Parathyroid adenoma (tissue), 2 donors: ENCODE measurements around the gene NEDD4L.
"Not testable (repeated sequence)": the region's sequence is repeated elsewhere in the genome, so short reads cannot be mapped to it uniquely, and the experiment has no call there.

ENCODE experiments used
- H2AFZ ChIP-seq: fragments of 300-600 bp; sonication (generic); one replicate; pipeline ENCODE4 v1.7.0; 2017; ENCODE audit warnings: antibody characterized with exemption, mild to moderate bottlenecking
- H3K27ac ChIP-seq: fragments of 300-600 bp; sonication (generic); one replicate; pipeline ENCODE4 v1.7.0; 2017
- H3K27me3 ChIP-seq: fragments of 300-600 bp; sonication (generic); one replicate; pipeline ENCODE4 v1.7.0; 2017; ENCODE audit warnings: low read length; ENCODE audit not compliant: control insufficient read depth, insufficient read depth
- H3K36me3 ChIP-seq: fragments of 300-600 bp; sonication (generic); one replicate; pipeline ENCODE4 v1.7.0; 2017; ENCODE audit warnings: low read length; ENCODE audit not compliant: control insufficient read depth, insufficient read depth
- H3K4me1 ChIP-seq: fragments of 300-600 bp; sonication (generic); one replicate; pipeline ENCODE4 v1.7.0; 2017; ENCODE audit warnings: control low read depth
- H3K4me2 ChIP-seq: fragments of 300-600 bp; sonication (generic); one replicate; pipeline ENCODE4 v1.7.0; 2017; ENCODE audit warnings: low read length
- H3K4me3 ChIP-seq: fragments of 300-600 bp; sonication (generic); one replicate; pipeline ENCODE4 v1.7.0; 2017; ENCODE audit warnings: low read depth, low read length
- H3K79me2 ChIP-seq: fragments of 300-600 bp; sonication (generic); one replicate; pipeline ENCODE4 v1.7.0; 2017; ENCODE audit warnings: control low read depth
- H3K9ac ChIP-seq: fragments of 300-600 bp; sonication (generic); one replicate; pipeline ENCODE4 v1.7.0; 2017; ENCODE audit warnings: mild to moderate bottlenecking
- H3K9me3 ChIP-seq: fragments of 300-600 bp; sonication (generic); one replicate; pipeline ENCODE4 v1.7.0; 2017; ENCODE audit warnings: low read length; ENCODE audit not compliant: control insufficient read depth
- TF ChIP-seq, protein P1 (sequence below): fragments of 300-600 bp; sonication (generic); IDR thresholded peaks from one replicate; pipeline ENCODE4 v1.7.0; 2017; ENCODE audit warnings: antibody characterized with exemption, mild to moderate bottlenecking
- donor health status: primary hyperparathyroidism.

The NEDD4L gene

DNA sequence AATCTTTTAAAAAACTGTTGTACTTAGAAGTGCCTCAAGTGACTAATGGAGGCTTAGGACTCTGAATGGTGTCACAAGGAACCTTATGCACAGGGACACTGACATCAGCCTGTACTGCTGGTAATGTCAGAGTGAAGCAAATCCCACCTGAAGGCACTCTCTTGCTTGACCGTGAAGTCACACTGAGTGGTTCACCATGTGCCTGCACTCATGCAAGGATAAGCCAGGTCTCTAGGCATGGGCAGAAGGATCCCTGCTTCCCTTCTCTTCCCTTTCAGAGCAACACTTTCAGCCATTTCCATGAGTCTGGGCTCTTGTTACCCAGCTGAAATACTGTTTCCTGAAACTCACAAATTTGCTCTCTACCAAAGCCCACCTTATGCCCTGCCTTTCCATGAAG is 123.0 kb downstream of the NEDD4L start:
- TF ChIP-seq, protein P1, sequence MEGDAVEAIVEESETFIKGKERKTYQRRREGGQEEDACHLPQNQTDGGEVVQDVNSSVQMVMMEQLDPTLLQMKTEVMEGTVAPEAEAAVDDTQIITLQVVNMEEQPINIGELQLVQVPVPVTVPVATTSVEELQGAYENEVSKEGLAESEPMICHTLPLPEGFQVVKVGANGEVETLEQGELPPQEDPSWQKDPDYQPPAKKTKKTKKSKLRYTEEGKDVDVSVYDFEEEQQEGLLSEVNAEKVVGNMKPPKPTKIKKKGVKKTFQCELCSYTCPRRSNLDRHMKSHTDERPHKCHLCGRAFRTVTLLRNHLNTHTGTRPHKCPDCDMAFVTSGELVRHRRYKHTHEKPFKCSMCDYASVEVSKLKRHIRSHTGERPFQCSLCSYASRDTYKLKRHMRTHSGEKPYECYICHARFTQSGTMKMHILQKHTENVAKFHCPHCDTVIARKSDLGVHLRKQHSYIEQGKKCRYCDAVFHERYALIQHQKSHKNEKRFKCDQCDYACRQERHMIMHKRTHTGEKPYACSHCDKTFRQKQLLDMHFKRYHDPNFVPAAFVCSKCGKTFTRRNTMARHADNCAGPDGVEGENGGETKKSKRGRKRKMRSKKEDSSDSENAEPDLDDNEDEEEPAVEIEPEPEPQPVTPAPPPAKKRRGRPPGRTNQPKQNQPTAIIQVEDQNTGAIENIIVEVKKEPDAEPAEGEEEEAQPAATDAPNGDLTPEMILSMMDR, result no peak
- Histone ChIP-seq H3K27ac (no peak overlapping the region), H3K36me3 (no peaks in the 10 kb centered on the region), H3K4me2 (no peak overlapping the region), H3K79me2 (peaks cover 7% of the 10 kb centered on the region), H3K4me3 (no peak overlapping the region), H3K9me3 (no peaks in the 10 kb centered on the region), H3K9ac (no peak overlapping the region), H2AFZ (no peak overlapping the region), H3K4me1 (no peaks in the 10 kb centered on the region), H3K27me3 (no peaks in the 10 kb centered on the region)

DNA sequence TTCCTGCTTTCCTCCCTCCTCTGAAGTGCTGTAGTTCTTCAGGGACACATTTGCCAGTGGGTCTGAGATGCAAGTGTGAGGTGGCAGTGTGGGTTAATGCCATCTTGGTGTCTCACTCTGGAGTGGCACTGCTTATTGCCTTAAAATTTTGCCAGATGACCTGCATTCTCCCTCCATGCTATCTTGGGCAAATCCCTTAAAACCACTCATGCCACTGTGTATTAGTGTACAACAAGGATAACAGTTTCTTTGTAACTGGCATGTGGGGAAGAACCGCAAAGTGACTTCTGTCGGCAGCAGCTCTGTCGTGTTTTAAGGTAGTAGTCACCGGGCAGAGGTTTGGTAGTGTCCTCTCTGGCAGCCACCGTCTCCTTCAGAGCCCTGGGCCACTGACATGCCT is 124.2 kb downstream of the NEDD4L start:
- Histone ChIP-seq H3K9me3 (no peaks in the 10 kb centered on the region), H3K9ac (no peak overlapping the region), H3K4me1 (no peaks in the 10 kb centered on the region), H3K79me2 (peaks cover 5% of the 10 kb centered on the region), H3K27me3 (no peaks in the 10 kb centered on the region), H3K4me3 (no peak overlapping the region), H3K27ac (no peak overlapping the region), H3K4me2 (no peak overlapping the region), H3K36me3 (no peaks in the 10 kb centered on the region), H2AFZ (no peak overlapping the region)
- TF ChIP-seq, protein P1, result no peak

DNA sequence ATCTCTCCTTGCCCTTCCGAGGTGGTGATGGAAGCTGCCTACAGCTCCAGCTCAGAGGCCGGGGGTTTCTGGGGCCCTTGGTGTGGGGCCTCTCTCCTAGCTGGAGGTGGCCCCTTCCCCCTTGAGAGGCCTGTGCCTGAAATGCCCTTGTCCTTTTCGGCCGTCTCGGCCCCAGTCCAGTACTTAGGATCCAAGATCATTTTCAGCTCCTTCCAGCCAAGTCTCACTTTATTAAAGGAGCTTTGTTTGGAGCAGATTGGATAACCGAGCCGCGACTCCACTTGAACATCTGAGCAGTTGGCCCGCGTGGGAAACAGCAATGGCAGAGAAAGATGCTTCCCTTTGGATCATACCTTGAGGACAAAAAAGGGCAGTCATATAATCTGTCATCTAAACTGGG is 125.0 kb downstream of the NEDD4L start:
- Histone ChIP-seq H3K36me3 (no peaks in the 10 kb centered on the region), H3K79me2 (peaks cover 5% of the 10 kb centered on the region), H3K9me3 (no peaks in the 10 kb centered on the region), H3K4me2 (no peak overlapping the region), H3K4me1 (no peaks in the 10 kb centered on the region), H3K27ac (no peak overlapping the region), H2AFZ (no peak overlapping the region), H3K27me3 (no peaks in the 10 kb centered on the region), H3K4me3 (no peak overlapping the region), H3K9ac (no peak overlapping the region)
- TF ChIP-seq, protein P1, result no peak

DNA sequence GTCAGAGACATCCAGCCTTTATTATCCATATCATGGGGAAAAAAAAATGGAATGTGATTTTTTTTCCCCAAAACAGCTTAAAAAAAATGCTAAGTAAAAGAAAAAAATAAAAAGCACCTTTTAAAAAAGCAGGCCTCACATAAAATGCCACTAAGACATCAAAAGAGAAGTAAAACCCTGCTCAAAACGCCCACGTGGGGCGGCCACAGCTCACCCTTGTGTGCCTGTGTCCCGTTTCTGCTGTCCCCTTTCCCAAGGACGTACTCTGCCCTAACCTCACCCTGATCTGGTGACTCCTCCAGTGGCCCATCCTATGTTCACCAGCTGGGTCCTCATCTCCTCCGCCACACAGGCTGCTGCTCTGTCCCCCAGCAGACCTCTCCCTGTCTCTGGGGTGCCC is 125.4 kb downstream of the NEDD4L start:
- H3K9me3 ChIP-seq, result no peaks in the 10 kb centered on the region

DNA sequence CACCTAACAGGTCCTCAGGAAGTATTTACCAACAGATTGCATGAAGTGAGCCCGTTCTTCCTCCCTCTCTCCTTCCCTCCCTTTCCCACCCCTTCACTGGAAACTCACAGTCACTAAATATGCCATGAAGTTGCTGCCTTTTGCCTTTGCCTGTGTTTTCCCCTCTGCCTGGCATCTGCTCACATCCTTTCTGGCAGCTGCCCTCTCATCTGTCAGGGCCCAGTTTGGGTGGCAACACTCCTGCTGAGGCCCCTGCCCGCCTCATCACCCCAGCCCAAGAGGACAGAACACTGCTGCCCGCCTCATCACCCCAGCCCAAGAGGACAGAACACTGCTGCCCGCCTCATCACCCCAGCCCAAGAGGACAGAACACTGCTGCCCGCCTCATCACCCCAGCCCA is 126.0 kb downstream of the NEDD4L start:
- H3K9me3 ChIP-seq, H3K36me3 ChIP-seq, H3K4me2 ChIP-seq, H3K27ac ChIP-seq, H3K4me1 ChIP-seq, H3K4me3 ChIP-seq, H3K27me3 ChIP-seq, H2AFZ ChIP-seq, H3K79me2 ChIP-seq, H3K9ac ChIP-seq: not testable (repeated sequence)

More for the DNA sequence above, 125.4 kb downstream of the NEDD4L start:
- TF ChIP-seq, protein P1, result no peak
- no peak overlapping the region for H2AFZ ChIP-seq
- no peaks in the 10 kb centered on the region for H3K4me1 ChIP-seq
- H3K4me2 ChIP-seq, result no peak overlapping the region
- H3K36me3 ChIP-seq, result no peaks in the 10 kb centered on the region
- peaks cover 5% of the 10 kb centered on the region for H3K79me2 ChIP-seq
- H3K27ac ChIP-seq, result no peak overlapping the region
- H3K27me3 ChIP-seq, result no peaks in the 10 kb centered on the region
- H3K4me3 ChIP-seq, result no peak overlapping the region
- no peak overlapping the region for H3K9ac ChIP-seq
